Activated CD4-positive, alpha-beta T cell treated with anti-CD3 and anti-CD28 coated beads, Interleukin-2, amount 10 ng/mL, durations not matched to agents 24 days and 14 days (primary cell): ENCODE data around the gene RNFT1. TPM values are rescaled to one million over a fixed set of nuclear protein-coding genes. Genes with fewer than 3 reads are reported as not detected.
"Not testable (repeated sequence)": the region's sequence is repeated elsewhere in the genome, so short reads cannot be mapped to it uniquely, and the experiment has no call there.

Experiments
- DNase-seq: peaks from one replicate; pipeline ENCODE4 v3.0.0; 2022
- H3K27ac Mint-ChIP-seq: one replicate; pipeline ENCODE4 v1.8.0; 2022; ENCODE audit warnings: mild to moderate bottlenecking, mixed read lengths
- H3K27me3 Mint-ChIP-seq: one replicate; pipeline ENCODE4 v1.8.0; 2022; ENCODE audit warnings: mixed read lengths
- H3K36me3 Mint-ChIP-seq: one replicate; pipeline ENCODE4 v1.8.0; 2022; ENCODE audit warnings: low read depth, mild to moderate bottlenecking, mixed read lengths
- H3K4me1 Mint-ChIP-seq: one replicate; pipeline ENCODE4 v1.8.0; 2021; ENCODE audit warnings: mixed read lengths
- H3K4me3 Mint-ChIP-seq: one replicate; pipeline ENCODE4 v1.8.0; 2022; ENCODE audit warnings: mild to moderate bottlenecking, moderate library complexity, mixed read lengths
- H3K9me3 Mint-ChIP-seq: one replicate; pipeline ENCODE4 v1.8.0; 2021; ENCODE audit warnings: mixed read lengths
- intact Hi-C: fragments of 100-400 bp; cut with micrococcal nuclease; formaldehyde crosslinking; loops from one replicate; pipeline ENCODE4 v1.15.1; 2023
- total RNA-seq: library from RNA; stranded (reverse); gene quantifications from 2 replicates; pipeline ENCODE4 v1.2.3, GENCODE V29; 2022

RNFT1 gene, protein sequence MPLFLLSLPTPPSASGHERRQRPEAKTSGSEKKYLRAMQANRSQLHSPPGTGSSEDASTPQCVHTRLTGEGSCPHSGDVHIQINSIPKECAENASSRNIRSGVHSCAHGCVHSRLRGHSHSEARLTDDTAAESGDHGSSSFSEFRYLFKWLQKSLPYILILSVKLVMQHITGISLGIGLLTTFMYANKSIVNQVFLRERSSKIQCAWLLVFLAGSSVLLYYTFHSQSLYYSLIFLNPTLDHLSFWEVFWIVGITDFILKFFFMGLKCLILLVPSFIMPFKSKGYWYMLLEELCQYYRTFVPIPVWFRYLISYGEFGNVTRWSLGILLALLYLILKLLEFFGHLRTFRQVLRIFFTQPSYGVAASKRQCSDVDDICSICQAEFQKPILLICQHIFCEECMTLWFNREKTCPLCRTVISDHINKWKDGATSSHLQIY
- 33.9 and 34.3 TPM in 2 replicates for total RNA-seq

DNA sequence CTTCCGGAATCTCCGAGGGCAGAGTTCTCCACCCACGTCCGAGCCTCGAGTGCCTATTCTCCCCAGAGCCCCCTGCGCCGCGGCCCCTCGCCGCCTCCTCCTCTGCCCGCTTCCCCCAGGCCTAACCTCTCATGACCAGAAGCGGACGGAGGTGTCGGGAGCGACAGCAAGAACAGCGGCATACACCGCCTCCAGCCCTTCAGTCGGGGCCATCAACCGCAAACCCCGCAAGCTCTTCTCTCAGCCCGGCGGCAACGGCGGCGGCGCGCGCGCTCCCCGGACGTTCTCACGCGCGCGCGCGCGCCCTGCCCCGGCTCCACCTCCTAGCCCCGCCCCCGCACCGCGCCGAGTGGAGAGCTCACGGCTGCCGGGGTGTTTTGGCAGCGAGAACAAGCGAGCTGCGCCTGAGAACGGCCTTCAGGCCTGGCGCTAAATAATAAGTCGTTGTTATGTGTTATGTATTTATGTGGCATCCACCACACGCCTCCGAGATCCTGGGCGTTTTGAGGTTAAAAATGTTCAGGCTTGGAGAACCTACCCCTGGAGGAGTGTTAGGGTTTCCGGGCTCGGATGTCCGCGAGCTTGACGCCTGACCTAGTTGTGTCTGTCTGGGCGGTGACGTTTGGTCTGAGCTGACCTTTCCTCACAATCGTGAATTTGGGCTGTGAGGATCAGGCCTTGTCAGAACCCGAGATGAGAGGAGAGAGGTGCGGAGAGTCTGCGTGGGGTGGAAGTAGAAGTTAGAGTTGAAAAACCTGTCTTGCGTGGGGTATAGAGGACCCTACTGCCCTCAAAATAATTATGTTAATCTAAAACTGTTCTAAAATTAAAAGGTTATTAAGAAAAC lies at the start of gene RNFT1:
TSS of gene RNFT1 (minus strand) at position 259 of the 847 bp plus-strand sequence. CDS start at position 182, 77 bp downstream.
- intact Hi-C loops, result loop anchor here (1.0 to 5.0 kb wide), 2 partner anchors 23 to 73 kb away; no protein-coding TSS in a partner anchor
- H3K4me1 Mint-ChIP-seq, result peaks cover 17% of the 10 kb centered on the region

DNA sequence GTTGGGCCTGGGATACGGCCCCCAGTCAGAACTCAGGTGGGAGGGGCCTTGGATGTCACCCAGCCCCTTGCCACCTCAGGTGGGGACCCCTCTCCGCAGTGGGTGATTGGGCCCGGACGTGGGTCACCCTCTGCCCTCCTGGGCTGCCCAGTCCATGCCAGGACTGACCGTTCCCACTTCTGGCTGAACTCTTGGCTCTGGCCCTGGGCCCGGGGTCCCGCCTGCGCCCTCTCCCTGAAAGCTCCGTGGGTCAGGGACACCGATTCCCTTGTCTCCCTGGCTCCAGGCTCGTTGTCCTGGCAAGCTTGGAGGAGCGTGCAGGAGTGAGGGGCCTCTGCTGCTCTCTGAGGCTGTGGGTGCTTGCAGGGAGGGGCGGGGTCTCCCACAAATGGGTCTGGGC lies 44.8 kb upstream of the RNFT1 start:
- intact Hi-C loops, result not testable (repeated sequence)

More for the DNA sequence above, at the start of gene RNFT1:
- peak within 1 kb of the TSS; percentile 82 for H3K4me3 Mint-ChIP-seq
- DNase-seq, result peak; percentile 97
- H3K9me3 Mint-ChIP-seq, result no peaks in the 10 kb centered on the region
- H3K27me3 Mint-ChIP-seq, result peaks cover 2% of the 10 kb centered on the region
- H3K27ac Mint-ChIP-seq, result peak within 1 kb of the TSS; percentile 94
- peaks cover 10% of the 10 kb centered on the region for H3K36me3 Mint-ChIP-seq

DNA sequence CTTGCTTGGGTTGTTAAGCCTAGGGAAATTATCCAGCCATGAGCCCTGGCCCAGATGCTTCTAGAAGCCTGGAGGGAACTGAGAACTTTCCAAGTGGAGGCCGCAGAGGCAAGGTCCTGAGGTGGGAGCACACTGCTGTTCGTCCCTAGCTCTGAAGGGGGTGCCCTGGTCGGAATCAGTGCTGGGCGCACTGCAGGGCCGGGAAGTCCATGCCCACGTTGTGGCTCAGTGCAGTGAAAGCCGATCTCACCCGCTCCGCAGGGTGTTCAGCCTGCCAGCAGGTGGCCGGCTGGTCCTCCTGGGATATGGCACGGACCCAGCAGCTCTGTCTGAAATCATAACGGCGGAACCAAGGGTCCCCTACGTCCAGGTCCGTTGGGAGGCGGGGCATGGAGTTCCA lies 43.8 kb upstream of the RNFT1 start:
- H3K4me1 Mint-ChIP-seq, H3K4me3 Mint-ChIP-seq, DNase-seq, H3K9me3 Mint-ChIP-seq, H3K36me3 Mint-ChIP-seq, intact Hi-C loops, H3K27ac Mint-ChIP-seq, H3K27me3 Mint-ChIP-seq: not testable (repeated sequence)

More for the DNA sequence above, 44.8 kb upstream of the RNFT1 start:
- not testable (repeated sequence) for H3K9me3 Mint-ChIP-seq, H3K36me3 Mint-ChIP-seq, H3K4me1 Mint-ChIP-seq, H3K4me3 Mint-ChIP-seq, DNase-seq, H3K27ac Mint-ChIP-seq, H3K27me3 Mint-ChIP-seq

DNA sequence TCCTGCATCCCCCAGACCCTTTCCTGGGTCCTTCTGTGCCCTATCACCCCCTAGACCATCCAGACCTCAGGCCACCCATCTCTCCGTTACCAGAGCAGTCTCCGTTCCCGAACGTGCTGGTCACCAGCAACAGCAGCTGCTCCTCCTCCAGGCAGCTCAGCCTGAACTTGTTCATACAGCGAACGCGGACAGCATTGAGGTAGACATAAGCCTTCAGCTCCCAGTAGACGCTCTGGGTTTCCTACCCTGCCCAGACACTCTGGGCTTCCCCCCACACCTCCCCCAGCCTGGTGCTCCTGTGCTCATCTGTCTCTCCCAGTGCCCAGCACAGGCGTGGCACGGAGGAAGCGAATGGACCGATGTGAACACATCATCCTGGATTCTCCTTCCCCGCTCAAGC lies 41.6 kb upstream of the RNFT1 start:
- H3K4me3 Mint-ChIP-seq, result no peak overlapping the region
- intact Hi-C loops, result no loop called here
- no peak overlapping the region for H3K27ac Mint-ChIP-seq

DNA sequence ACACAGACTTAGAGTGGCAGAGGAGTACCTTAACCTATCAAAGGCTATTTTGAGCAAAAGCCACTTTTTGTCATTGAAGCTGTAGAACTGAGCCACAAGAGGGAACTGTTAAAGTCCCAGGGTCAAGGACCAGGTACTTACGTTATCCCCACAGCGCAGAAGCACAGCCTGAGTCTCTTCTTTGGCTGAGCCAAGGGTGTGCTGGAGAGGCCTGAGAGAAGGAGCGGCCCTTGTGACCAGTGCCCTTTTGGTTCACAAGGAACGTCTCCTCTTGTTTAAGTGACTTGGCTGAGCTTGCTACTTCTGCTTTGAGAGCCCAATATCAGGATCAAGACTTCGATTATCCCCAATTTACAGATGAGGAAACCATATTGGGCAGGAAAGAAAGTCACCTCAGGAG lies 40.0 kb upstream of the RNFT1 start:
- H3K9me3 Mint-ChIP-seq, H3K4me1 Mint-ChIP-seq, H3K4me3 Mint-ChIP-seq, H3K36me3 Mint-ChIP-seq, intact Hi-C loops, H3K27ac Mint-ChIP-seq: not testable (repeated sequence)
- H3K27me3 Mint-ChIP-seq, result peaks cover 11% of the 10 kb centered on the region
- DNase-seq, result peak; percentile 54

More for the DNA sequence above, 41.6 kb upstream of the RNFT1 start:
- peak; percentile 23 for DNase-seq
- no peaks in the 10 kb centered on the region for H3K9me3 Mint-ChIP-seq
- H3K4me1 Mint-ChIP-seq, result no peaks in the 10 kb centered on the region
- peaks cover 11% of the 10 kb centered on the region for H3K27me3 Mint-ChIP-seq
- H3K36me3 Mint-ChIP-seq, result no peaks in the 10 kb centered on the region

DNA sequence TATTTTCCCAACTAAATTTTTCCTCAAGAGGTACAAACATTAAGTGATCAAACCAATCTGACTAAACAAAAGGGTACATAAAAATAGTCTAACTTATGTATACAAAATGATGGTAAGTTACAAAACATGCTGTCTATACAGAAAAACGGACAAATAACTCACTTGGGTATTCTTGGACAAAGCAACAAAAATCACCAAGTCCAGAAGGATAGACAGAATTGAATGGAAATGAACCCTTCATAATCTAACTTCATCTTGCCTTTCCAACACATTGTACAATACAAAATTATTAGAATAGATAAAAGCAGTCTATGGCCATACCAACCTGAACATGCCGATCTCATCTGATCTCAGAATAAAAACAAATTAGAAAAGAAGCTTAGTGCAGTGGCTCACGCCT lies 37.9 kb upstream of the RNFT1 start:
- H3K9me3 Mint-ChIP-seq, intact Hi-C loops, H3K4me1 Mint-ChIP-seq, H3K27ac Mint-ChIP-seq, H3K4me3 Mint-ChIP-seq, H3K36me3 Mint-ChIP-seq: not testable (repeated sequence)
- H3K27me3 Mint-ChIP-seq, result peaks cover 11% of the 10 kb centered on the region
- peak; percentile 9 for DNase-seq

DNA sequence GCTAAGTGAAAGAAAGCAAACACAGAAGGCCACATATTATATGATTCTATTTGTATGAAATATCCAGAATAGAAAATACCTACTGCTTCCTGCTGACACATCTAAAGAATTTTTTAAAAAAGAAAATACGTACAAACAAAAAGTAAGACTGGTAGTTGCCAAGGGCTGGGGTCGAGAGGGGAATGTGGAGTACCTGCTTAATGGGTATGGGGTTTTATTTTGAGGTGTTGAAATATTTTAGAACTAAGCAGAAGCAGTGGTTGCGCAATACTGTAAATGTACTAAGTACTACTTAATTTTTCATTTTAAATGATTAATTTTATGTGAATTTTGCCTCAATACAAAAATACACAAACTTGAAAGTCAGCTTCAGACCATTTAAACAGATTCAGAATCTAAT lies 32.1 kb upstream of the RNFT1 start:
- intact Hi-C loops, H3K4me3 Mint-ChIP-seq, H3K4me1 Mint-ChIP-seq, H3K27me3 Mint-ChIP-seq, H3K9me3 Mint-ChIP-seq, DNase-seq, H3K36me3 Mint-ChIP-seq, H3K27ac Mint-ChIP-seq: not testable (repeated sequence)

DNA sequence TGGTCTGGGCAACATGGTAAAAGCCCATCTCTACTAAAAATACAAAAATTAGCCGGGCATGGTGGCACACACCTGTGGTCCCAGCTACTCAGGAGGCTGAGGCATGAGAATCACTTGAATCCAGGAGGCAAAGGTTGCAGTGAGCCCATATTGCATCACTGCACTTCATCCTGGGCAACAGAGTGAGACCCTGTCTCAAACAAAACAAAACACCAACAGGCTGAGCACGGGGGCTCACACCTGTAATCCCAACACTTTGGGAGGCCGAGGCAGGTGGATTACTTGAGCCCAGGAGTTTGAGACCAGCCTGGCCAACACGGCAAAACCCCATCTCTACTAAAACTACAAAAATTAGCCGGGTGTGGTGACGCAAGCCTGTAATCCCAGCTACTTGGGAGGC lies 10.6 kb upstream of the RNFT1 start:
- H3K27me3 Mint-ChIP-seq, intact Hi-C loops, H3K4me1 Mint-ChIP-seq, H3K4me3 Mint-ChIP-seq, DNase-seq, H3K9me3 Mint-ChIP-seq, H3K27ac Mint-ChIP-seq, H3K36me3 Mint-ChIP-seq: not testable (repeated sequence)

DNA sequence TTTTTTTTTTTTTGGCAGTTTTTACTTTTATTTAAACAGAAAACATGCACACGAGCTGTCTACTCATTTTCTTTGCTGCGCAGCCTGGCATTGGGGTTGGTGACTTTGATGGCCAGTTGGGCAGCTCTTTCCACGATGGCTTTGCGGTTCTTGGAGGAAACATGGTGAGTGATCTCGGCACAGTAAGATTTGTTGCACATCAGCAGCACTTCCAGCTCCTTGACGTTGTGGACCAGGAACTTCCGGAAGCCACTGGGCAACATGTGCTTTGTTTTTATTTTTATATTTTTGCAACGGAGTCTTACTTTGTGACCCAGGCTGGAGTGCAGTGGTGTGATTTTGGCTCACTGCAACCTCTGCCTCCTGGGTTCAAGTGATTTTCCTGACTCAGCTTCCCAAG lies 8.9 kb upstream of the RNFT1 start:
- H3K4me1 Mint-ChIP-seq, H3K4me3 Mint-ChIP-seq, H3K9me3 Mint-ChIP-seq, H3K27ac Mint-ChIP-seq, H3K36me3 Mint-ChIP-seq, intact Hi-C loops, H3K27me3 Mint-ChIP-seq: not testable (repeated sequence)
- peak; percentile 52 for DNase-seq

DNA sequence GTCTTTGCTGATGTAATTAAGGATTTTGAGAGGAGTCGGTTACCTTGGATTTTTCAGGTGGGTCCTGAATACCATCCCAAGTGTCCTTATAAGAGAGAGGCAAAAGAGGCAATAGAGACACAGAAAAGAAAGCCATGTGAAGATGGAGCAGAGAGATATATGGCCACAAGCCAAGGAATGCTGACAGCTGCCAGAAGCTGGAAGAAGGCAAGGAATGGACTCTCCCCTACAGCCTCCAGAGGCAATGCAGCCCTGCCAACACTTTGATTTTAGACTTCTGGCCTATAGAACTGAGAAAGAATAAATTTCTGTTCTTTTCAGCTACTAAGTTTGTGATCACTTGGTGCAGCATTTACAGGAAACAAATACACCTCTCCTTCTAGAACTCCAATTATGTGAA lies 8.2 kb upstream of the RNFT1 start:
- intact Hi-C loops, result no loop called here
- no peak overlapping the region for H3K4me3 Mint-ChIP-seq
- no peak overlapping the region for H3K27ac Mint-ChIP-seq
- H3K27me3 Mint-ChIP-seq, result peaks cover 4% of the 10 kb centered on the region
- no peaks in the 10 kb centered on the region for H3K9me3 Mint-ChIP-seq
- H3K4me1 Mint-ChIP-seq, result no peaks in the 10 kb centered on the region
- DNase-seq, result no peak
- H3K36me3 Mint-ChIP-seq, result no peaks in the 10 kb centered on the region

DNA sequence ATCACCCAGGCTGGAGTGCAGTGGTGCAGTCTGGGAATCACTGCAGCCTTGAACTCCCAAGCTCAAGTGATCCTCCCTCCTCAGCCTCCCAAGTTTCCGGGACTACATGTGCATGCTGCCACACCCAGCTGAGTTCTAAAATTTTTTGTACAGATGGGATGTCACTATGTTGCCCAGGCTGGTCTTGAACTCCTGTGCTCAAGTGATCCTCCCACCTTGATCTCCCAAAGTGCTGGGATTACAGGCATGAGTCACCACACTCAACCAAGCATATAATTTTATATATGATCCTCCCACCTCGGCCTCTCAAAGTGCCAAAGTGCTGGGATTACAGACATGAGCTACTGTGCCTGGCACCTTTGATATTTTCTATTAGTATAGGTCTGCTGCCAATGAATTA lies 7.2 kb upstream of the RNFT1 start:
- H3K4me1 Mint-ChIP-seq, H3K4me3 Mint-ChIP-seq, H3K27ac Mint-ChIP-seq, intact Hi-C loops, H3K9me3 Mint-ChIP-seq, DNase-seq, H3K27me3 Mint-ChIP-seq, H3K36me3 Mint-ChIP-seq: not testable (repeated sequence)

DNA sequence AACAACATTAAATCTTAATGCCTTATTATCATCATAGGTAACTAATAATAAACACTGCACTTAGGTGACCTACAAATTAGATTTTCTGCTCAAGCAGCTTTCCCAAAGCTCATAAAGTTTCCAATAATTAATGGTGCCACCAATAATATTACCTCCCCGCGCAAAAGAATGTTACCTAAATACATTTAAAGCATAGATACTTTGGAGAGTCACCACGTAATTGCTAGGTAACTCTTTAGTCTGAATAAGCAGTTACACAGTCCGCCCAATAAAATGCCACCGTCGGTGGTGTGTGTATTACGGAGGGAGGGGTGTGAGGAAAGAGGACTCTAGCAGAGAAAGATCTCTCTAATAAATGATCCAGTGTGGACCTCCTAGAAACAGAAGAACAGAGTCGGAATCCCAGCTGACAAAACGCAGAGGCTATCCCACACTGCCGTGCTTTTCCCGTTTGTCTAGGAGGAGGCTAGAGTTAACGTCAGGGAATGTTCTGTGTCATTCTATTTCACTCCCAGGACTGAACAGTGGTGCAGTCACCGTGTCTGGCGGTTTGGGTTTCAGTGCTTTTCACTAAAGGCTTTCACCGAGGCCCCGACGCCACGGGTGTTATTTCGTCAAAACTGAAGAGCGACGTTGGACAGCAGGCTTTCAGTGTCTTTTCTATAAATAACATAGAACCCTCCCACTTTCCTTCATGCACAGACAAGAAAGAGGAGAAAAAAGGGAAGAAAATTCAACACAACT lies 630 bp downstream of the RNFT1 start:
- intact Hi-C loops, result loop anchor here (1.0 to 5.0 kb wide), 2 partner anchors 23 to 73 kb away; no protein-coding TSS in a partner anchor
- Mint-ChIP-seq H3K9me3 (no peaks in the 10 kb centered on the region), H3K4me3 (peak overlapping the region; percentile 82), H3K4me1 (peaks cover 21% of the 10 kb centered on the region), H3K27me3 (peaks cover 2% of the 10 kb centered on the region), H3K36me3 (peaks cover 16% of the 10 kb centered on the region), H3K27ac (peak overlapping the region; percentile 94)
- DNase-seq, result peak; percentile 85

DNA sequence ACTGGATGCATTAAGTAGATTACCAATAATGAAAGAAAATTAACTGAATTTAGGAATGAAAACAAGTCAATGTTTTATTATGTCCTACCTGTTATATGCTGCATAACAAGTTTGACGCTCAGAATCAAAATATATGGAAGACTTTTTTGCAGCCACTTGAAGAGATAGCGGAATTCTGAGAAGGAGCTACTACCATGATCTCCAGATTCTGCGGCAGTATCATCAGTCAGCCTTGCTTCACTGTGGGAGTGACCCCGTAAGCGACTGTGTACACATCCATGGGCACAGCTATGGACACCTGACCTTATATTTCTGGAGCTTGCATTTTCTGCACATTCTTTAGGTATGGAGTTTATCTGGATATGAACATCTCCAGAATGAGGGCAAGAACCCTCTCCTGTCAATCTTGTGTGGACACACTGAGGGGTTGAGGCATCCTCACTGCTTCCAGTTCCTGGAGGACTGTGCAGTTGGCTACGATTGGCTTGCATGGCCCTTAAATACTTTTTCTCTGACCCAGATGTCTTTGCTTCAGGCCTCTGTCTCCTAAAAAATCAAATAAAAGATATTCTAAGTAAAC lies 1.7 kb downstream of the RNFT1 start:
- Mint-ChIP-seq H3K4me1 (peaks cover 24% of the 10 kb centered on the region), H3K36me3 (peaks cover 20% of the 10 kb centered on the region), H3K9me3 (no peaks in the 10 kb centered on the region), H3K27ac (no peak overlapping the region), H3K27me3 (no peaks in the 10 kb centered on the region), H3K4me3 (peak overlapping the region; percentile 82)
- peak; percentile 53 for DNase-seq
- intact Hi-C loops, result loop anchor here (5.0 kb wide), 1 partner anchor 74 kb away; no protein-coding TSS in a partner anchor
